Adipocyte (in vitro differentiated cells): ENCODE data around the gene ULK2.
"Not testable (repeated sequence)": the region's sequence is repeated elsewhere in the genome, so short reads cannot be mapped to it uniquely, and the experiment has no call there.

Source experiments
- DNase-seq: peaks from one replicate; pipeline ENCODE4 v3.0.0-alpha.2; 2015; ENCODE audit warnings: low read depth
- H3K27me3 ChIP-seq: replicated peaks from 2 replicates; pipeline ENCODE4 v1.7.0; 2013; ENCODE audit warnings: mild to moderate bottlenecking, low read length, moderate library complexity; ENCODE audit not compliant: control insufficient read depth, insufficient read depth
- H3K36me3 ChIP-seq: 2 replicates; pipeline ENCODE4 v1.7.0; 2013; ENCODE audit warnings: low read length, mild to moderate bottlenecking, moderate library complexity; ENCODE audit not compliant: control insufficient read depth, insufficient read depth, severe bottlenecking
- H3K4me1 ChIP-seq: 2 replicates; pipeline ENCODE4 v1.7.0; 2013; ENCODE audit warnings: mild to moderate bottlenecking, low read length, moderate library complexity; ENCODE audit not compliant: control insufficient read depth, insufficient read depth
- H3K4me3 ChIP-seq: 2 replicates; pipeline ENCODE4 v1.7.0; 2013; ENCODE audit warnings: mild to moderate bottlenecking, low read length, moderate library complexity
- H3K9ac ChIP-seq: 2 replicates; pipeline ENCODE4 v1.7.0; 2013; ENCODE audit warnings: mild to moderate bottlenecking, low read length, moderate library complexity
- H3K9me3 ChIP-seq: 2 replicates; pipeline ENCODE4 v1.7.0; 2013; ENCODE audit warnings: mild to moderate bottlenecking, low read length, moderate library complexity; ENCODE audit not compliant: control insufficient read depth

Gene ULK2

GRCh38 chr17:19763991-19764390 lies 103.7 kb downstream of the ULK2 start:
- not testable (repeated sequence) for H3K9me3 ChIP-seq, H3K4me3 ChIP-seq, H3K9ac ChIP-seq, H3K27me3 ChIP-seq, H3K36me3 ChIP-seq, H3K4me1 ChIP-seq, DNase-seq

- Histone ChIP-seq H3K9ac (no peak overlapping the region), H3K4me3 (no peak overlapping the region), H3K9me3 (no peaks in the 10 kb centered on the region), H3K27me3 (peaks cover 5% of the 10 kb centered on the region), H3K4me1 (peaks cover 2% of the 10 kb centered on the region), H3K36me3 (no peaks in the 10 kb centered on the region)
- DNase-seq = no peak
Observed at GRCh38 chr17:19763416-19763815, 104.3 kb downstream of the ULK2 start.

- Histone ChIP-seq H3K27me3 (peaks cover 5% of the 10 kb centered on the region), H3K4me1 (peaks cover 2% of the 10 kb centered on the region), H3K4me3 (no peak overlapping the region), H3K36me3 (no peaks in the 10 kb centered on the region), H3K9ac (no peak overlapping the region), H3K9me3 (no peaks in the 10 kb centered on the region)
- peak; percentile 88 for DNase-seq
Observed at GRCh38 chr17:19762515-19762961, 105.2 kb downstream of the ULK2 start.

- no peaks in the 10 kb centered on the region for H3K36me3 ChIP-seq
- H3K27me3 ChIP-seq = peaks cover 8% of the 10 kb centered on the region
- no peak for DNase-seq
- H3K4me3 ChIP-seq = no peak overlapping the region
- no peaks in the 10 kb centered on the region for H3K9me3 ChIP-seq
- H3K4me1 ChIP-seq = no peaks in the 10 kb centered on the region
- H3K9ac ChIP-seq = no peak overlapping the region
Observed at GRCh38 chr17:19760746-19761145, 107.0 kb downstream of the ULK2 start.

- Histone ChIP-seq H3K4me1 (no peaks in the 10 kb centered on the region), H3K4me3 (no peak overlapping the region), H3K9me3 (no peaks in the 10 kb centered on the region), H3K9ac (no peak overlapping the region), H3K27me3 (peaks cover 8% of the 10 kb centered on the region), H3K36me3 (no peaks in the 10 kb centered on the region)
- DNase-seq = no peak
Observed at GRCh38 chr17:19759568-19760549, 107.9 kb downstream of the ULK2 start.

GRCh38 chr17:19757536-19758180 lies 110.1 kb downstream of the ULK2 start:
- H3K9ac ChIP-seq = no peak overlapping the region
- no peak for DNase-seq
- H3K36me3 ChIP-seq = no peaks in the 10 kb centered on the region
- H3K27me3 ChIP-seq = peaks cover 8% of the 10 kb centered on the region
- H3K4me1 ChIP-seq = peaks cover 8% of the 10 kb centered on the region
- H3K4me3 ChIP-seq = no peak overlapping the region
- no peaks in the 10 kb centered on the region for H3K9me3 ChIP-seq

GRCh38 chr17:19756546-19756945 lies 111.2 kb downstream of the ULK2 start:
- Histone ChIP-seq H3K4me3 (no peak overlapping the region), H3K9ac (no peak overlapping the region), H3K9me3 (no peaks in the 10 kb centered on the region), H3K4me1 (peaks cover 11% of the 10 kb centered on the region), H3K36me3 (no peaks in the 10 kb centered on the region), H3K27me3 (peaks cover 8% of the 10 kb centered on the region)
- DNase-seq = no peak

GRCh38 chr17:19755821-19756510 lies 111.8 kb downstream of the ULK2 start:
- peaks cover 5% of the 10 kb centered on the region for H3K27me3 ChIP-seq
- H3K9me3 ChIP-seq = no peaks in the 10 kb centered on the region
- no peaks in the 10 kb centered on the region for H3K36me3 ChIP-seq
- H3K4me1 ChIP-seq = peaks cover 11% of the 10 kb centered on the region
- DNase-seq = no peak
- no peak overlapping the region for H3K4me3 ChIP-seq
- no peak overlapping the region for H3K9ac ChIP-seq

GRCh38 chr17:19755392-19755791 lies 112.3 kb downstream of the ULK2 start:
- Histone ChIP-seq H3K36me3 (no peaks in the 10 kb centered on the region), H3K9ac (no peak overlapping the region), H3K4me3 (no peak overlapping the region), H3K9me3 (no peaks in the 10 kb centered on the region), H3K4me1 (peaks cover 11% of the 10 kb centered on the region), H3K27me3 (peaks cover 3% of the 10 kb centered on the region)
- no peak for DNase-seq

- no peak overlapping the region for H3K4me3 ChIP-seq
- H3K27me3 ChIP-seq = peaks cover 9% of the 10 kb centered on the region
- no peak overlapping the region for H3K9ac ChIP-seq
- no peaks in the 10 kb centered on the region for H3K9me3 ChIP-seq
- no peaks in the 10 kb centered on the region for H3K36me3 ChIP-seq
- DNase-seq = no peak
- peaks cover 11% of the 10 kb centered on the region for H3K4me1 ChIP-seq
Observed at GRCh38 chr17:19753661-19754463, 113.9 kb downstream of the ULK2 start.
